Raji (cell line): Measurements from ENCODE around the gene SLC27A5.
A peak's percentile ranks its signal among the peaks of the same experiment; 100 is the strongest.

Experiments used
- POLR2A ChIP-seq: IDR thresholded peaks from 2 replicates; pipeline ENCODE4 v1.6.1; 2011; ENCODE audit warnings: low read depth, low read length, control low read depth; ENCODE audit not compliant: insufficient read depth

The SLC27A5 gene

DNA sequence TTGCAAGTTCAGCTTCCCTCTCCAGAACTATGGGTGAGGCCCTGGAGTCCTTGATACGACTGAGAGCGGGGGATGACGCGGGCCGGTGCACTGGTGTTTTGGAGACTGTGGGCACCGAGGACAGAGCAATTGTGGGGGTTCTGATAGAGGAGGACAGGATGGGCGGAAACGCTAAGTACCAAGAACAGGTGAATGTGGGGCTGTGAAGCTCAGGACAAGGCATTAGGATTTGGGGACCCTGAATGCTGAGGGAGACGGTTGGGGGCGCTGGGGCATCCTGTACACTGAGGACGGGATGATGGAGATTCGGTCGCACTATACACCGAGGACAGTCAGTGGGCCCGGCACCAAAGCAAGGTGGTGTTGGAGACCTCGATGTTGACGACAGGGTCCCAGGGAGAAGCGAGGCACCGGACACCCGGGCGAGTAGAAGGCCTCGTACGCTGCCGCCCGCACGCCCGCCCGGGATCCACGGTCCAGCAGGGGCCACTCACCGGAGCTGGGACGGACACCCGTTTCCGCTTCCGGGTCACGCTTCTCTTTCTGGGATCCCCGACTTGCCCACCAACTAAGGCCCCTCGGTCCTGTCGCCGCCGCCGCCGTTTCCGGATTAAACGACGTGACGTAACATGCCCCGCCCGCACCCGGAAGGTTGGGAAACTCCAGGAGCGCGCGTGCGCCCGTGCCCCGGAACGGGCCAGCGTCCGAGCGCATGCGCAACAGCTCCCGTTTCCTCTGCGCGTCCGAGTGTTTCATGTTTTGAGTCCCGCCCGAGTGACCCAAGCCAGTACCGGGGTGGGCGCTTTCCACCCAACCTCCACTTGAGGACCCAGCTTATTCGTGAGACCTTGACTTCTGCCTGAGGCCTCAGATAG lies 42.9 kb upstream of the SLC27A5 start, which contains the start of gene CHMP2A:
Gene CHMP2A, minus strand, starts transcription at position 612 of the 875 bp plus-strand sequence. CDS start 893 bp downstream, outside the sequence.
- TF ChIP-seq POLR2A = peak; percentile 82

- no peak for TF ChIP-seq POLR2A
Measured at GRCh38 chr19:58553799-58554493, 42.2 kb upstream of the SLC27A5 start.

DNA sequence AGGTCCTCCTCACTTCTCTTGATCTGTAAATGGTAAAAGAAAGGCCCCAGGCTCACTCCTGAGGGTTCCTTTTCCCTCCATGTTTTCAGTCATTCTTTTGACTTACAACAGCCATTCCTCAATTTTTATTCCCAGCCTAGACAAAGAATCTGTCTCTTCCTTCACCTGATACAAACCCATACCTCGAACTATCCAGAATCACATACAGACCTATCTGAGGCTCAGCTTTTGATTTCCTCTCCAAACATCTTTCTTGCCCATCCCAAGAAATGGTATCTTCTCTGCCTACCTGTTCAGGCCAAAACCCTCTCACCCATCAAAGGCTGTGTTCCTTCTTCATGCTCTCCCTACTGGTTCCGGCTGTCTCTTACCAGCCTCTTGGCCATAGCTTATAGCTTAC lies 40.9 kb upstream of the SLC27A5 start:
- no peak for TF ChIP-seq POLR2A

DNA sequence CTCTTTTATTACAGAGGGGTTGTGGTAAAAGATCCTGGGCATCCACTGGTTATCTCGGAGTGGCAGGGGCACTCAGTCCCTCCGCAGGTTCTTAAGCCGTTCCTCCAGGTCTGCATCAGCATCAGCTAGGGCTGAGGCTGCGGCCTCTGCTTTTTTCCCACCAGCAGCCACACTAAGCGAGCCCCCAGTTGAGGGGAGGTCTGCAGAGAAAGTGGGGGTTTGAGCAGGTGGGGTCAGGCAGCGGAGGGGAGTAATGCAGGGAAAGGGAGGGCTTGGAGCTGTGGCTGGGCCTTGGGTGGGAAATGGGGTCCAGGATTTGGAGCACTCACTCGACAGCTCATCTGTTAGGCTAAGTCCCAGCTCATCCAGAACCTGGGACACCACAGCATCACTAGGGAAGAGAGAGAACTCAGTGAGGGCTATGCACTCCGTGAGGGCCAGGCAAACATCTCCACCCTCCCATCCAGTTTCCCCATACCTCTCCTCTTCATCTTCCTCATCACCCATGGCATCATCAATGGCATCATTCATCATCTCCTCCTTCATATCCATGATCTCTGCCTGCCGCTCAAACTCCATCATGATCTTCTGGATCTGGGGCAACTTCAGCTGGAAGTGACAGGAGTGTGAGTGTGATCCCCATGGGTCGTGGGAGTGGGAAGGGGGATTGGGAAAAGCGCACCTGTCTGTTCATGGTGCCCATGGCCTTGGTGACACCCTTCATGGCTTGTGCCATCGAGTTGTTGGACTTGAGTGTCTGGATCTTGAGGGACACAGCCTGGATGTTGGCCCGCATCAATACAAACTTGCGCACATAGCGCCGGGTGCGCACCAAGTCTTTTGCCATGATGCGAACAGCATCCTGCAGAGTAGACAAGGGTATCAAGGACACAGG lies 40.0 kb upstream of the SLC27A5 start:
- no peak for TF ChIP-seq POLR2A

GRCh38 chr19:58551123-58551497 lies 39.3 kb upstream of the SLC27A5 start:
- no peak for TF ChIP-seq POLR2A

- TF ChIP-seq POLR2A = no peak
Measured at GRCh38 chr19:58550362-58551122, 38.8 kb upstream of the SLC27A5 start.

GRCh38 chr19:58549664-58550361 lies 38.0 kb upstream of the SLC27A5 start:
- TF ChIP-seq POLR2A = no peak

DNA sequence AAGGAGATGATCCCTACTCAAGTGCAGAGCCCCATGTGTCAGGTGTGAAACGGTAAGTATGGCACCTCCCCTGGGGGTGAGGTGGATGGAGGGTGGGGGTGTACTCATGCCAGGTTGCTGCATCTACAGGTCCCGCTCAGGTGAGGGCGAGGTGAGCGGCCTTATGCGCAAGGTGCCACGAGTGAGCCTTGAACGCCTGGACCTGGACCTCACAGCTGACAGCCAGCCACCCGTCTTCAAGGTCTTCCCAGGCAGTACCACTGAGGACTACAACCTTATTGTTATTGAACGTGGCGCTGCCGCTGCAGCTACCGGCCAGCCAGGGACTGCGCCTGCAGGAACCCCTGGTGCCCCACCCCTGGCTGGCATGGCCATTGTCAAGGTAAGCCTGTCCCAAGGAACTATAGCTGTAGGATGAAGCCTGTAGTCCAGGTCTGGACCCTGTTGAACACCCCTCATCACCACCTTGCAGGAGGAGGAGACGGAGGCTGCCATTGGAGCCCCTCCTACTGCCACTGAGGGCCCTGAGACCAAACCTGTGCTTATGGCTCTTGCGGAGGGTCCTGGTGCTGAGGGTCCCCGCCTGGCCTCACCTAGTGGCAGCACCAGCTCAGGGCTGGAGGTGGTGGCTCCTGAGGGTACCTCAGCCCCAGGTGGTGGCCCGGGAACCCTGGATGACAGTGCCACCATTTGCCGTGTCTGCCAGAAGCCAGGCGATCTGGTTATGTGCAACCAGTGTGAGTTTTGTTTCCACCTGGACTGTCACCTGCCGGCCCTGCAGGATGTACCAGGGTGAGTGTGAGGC lies 37.3 kb upstream of the SLC27A5 start:
- no peak for TF ChIP-seq POLR2A

GRCh38 chr19:58547323-58548312 lies 35.8 kb upstream of the SLC27A5 start:
- TF ChIP-seq POLR2A = no peak

DNA sequence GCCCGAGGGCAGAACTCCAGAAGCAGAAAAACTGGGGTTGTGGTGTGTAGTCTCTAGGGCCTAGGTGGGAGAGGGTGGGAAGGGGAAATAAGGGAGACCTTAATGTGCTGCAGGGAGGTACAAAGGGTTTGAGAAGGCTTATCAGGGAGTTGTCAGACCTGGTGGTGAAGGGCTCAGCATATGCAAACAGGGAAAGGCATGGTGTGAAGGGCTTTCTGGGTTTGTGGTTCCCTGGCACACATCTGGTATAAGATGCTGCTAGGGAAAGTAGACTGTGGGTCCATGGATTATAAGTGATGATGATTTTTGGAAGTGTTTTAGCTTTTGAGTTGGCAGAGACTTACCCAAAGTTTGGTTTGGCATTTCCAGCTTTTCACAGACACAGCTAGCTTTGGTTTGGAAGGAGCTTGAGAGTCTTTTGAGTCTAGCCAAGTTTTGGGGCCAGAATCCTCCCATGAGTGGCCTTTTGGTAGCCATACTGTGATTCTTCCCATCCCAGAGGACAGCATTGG lies 34.3 kb upstream of the SLC27A5 start:
- no peak for TF ChIP-seq POLR2A

DNA sequence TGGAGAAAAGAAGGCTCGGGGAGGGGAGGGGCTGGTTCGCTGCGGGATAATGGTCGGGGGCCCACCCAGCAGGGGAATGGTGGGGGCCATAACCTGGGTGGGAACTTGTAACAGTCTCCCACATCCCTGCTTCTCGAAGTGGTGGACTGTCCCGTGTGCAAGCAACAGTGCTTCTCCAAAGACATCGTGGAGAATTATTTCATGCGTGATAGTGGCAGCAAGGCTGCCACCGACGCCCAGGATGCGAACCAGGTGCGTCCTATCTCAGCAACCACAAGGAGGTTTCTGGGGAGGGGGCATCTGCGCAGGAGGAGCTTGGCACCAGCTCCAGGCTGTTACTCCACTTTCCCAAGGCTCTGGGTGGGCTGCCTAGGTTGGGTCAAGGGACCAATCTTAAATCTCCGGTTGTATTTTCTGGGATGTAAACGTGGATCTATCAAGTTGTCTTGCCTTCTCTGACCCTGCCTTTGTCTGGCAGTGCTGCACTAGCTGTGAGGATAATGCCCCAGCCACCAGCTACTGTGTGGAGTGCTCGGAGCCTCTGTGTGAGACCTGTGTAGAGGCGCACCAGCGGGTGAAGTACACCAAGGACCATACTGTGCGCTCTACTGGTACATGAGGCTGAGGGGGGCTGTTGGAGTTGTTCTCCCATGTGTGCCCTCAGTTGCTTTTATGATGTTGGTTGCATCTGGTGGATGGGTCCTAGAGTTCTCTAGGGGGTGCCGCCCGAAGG lies 33.7 kb upstream of the SLC27A5 start:
- no peak for TF ChIP-seq POLR2A
